ENCODE measurements around the gene CAD. TPM values are rescaled to one million over a fixed set of nuclear protein-coding genes. Genes with fewer than 3 reads are reported as not detected.
A peak's percentile ranks its signal among the peaks of the same experiment; 100 is the strongest.

The CAD gene
- total RNA-seq, 1 experiment from 2014 or later, result 29.7 TPM

DNA sequence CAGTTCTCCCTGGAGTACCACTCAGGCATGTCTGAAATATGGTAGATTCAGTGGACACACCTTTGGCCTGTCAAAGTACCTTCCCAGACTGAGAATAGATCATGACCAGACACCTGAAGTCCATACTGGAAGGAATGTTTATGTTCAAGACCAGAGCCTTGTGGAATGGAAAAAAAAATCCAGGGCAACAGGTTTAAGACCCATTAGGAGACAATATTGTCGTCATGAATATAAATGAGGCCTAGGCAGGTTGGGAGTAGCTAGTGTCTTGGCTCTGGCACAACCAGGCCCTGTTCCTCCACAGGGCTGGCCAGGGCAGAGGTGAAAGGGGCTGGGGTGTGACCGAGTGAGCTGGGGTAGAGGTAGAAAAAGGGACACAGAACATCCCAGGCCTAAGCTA lies 18.5 kb upstream of the CAD start:
- DNase-seq (ENCODE audit: low read depth), result no peak

DNA sequence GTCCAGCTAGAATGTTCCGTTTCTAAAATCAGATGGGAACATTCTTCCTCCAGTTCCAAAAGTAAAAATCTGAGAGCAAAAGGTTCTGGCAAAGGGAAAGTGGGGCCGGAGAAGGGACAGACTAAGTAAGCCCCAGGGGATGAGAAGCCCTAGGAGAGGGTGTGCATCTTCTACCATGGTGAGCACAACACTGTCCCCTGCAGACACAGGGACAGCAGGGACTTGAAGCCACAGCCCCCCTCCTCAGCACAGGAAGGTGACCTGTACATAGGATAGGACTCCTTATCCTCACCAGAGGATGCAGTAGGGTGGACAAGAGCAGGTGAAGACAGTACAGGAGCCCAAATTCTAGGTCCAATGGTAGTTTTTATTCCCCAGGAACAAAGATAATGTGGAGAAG lies 17.9 kb upstream of the CAD start:
- DNase-seq (ENCODE audit: low read depth), result no peak

DNA sequence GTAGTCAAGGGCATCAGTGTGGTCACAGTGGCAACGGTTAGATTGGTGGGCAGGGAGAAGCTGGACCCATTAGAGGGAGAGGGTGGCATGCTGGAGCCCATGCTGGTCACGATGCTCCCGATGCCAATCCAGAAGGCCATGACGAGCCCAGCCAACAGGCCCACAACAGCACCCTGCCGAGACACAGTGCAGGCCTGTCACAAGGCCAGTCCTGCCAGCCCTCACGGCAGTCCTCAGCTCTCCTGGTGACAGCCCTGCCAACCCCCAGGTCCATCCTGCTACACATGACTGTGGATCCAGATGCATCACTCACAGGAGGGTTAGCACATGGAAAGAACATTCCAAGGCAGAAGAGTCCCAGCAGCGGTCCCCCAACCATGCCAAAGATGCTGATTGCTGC lies 15.5 kb upstream of the CAD start:
- no peak for DNase-seq (ENCODE audit: low read depth)

DNA sequence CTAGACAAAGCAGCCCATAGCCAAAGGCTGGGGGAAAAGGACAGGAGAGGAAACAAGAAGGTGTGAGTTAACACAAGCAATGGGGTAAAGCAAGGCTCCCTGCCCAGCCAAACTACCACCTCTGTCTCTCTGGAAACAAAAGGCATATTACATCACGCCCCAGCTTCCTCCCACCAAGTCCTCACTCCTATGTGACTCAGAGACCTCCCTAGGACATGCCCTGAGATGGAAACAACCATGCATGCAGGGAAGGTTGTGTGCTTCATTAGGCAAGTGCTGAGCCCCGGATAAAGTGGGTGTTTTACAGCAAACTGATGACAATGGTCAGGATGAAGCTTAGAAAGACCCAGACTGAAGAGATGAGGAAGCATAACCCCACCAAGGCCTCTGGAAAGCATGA lies 14.3 kb upstream of the CAD start:
- DNase-seq (ENCODE audit: low read depth), result peak; percentile 37

DNA sequence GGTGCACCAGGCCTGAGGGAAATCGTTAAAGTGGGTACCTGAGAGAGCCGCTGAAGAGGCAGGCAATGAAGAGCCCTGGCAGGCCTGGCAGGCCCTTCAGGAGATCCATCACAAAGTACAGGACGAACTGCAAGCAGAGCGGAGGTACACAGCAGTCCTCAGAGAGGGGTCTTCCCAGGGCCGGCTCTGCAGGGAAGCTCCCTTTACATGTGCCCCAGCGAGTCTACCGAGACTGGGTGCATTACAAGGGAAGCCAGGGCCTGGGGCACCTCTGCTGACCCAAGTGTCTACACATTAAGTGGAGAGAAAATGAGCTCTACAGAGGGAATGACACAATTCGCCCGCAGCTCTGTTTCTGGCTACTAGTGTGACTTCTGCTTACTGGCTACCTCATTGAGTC lies 13.4 kb upstream of the CAD start:
- no peak for DNase-seq (ENCODE audit: low read depth)

DNA sequence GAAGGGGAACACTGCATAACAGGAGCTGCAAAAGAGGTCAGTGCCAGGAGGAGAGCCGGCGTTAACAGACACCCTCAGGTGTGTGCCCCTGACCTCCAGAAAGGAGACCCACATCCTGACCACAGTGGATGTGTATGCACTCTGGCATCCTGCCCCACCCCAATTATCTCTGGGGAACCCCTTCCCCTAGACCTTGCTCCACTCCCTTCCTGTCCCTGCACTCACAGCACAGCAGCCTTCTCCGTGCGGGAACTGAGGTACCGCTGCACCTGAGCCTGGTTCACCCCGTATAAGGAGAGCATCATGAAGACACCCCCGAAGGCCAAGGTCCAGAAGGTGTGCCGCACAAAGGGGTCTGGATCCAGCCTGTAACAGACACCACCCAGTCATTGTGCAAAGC lies 12.6 kb upstream of the CAD start:
- DNase-seq (ENCODE audit: low read depth), result no peak

DNA sequence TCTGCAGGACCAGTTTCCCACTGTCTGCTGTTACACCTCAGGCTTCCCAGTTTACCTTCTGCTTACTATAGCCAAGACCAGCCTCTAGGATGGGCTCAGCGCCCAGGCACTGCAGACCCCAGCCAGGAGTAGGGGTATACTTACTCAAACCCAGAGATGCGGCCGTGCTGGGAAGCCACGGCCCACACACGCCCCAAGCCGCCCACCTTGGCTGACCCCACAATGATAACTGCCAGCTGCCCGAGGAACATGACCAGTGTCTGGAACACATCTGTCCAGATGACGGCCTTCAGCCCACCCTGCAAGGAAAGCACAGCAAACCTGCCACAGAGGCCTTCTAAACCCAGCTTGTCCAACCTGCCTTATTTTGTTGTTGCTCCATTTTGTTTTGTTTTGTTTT lies 12.0 kb upstream of the CAD start:
- no peak for DNase-seq (ENCODE audit: low read depth)

DNA sequence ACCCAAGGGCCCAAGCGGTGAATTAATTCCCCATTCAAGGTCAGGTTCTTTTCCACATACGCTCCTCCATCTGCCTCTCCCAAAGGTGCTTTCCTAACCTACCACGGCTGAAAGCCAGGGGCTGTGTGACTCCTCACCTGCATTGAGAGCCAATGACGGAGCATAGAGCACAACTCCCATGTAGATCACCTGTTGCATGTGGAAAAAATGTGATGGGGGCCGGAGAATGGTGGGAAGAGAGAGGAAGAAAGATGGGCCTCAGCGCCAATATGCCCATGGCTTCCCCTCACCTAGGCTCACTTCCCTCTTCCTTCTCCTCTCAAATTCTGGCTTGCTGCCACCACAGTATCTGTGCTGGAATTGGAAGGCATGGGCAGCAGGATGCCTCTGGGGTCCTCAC lies 10.8 kb upstream of the CAD start:
- DNase-seq (ENCODE audit: low read depth), result no peak

DNA sequence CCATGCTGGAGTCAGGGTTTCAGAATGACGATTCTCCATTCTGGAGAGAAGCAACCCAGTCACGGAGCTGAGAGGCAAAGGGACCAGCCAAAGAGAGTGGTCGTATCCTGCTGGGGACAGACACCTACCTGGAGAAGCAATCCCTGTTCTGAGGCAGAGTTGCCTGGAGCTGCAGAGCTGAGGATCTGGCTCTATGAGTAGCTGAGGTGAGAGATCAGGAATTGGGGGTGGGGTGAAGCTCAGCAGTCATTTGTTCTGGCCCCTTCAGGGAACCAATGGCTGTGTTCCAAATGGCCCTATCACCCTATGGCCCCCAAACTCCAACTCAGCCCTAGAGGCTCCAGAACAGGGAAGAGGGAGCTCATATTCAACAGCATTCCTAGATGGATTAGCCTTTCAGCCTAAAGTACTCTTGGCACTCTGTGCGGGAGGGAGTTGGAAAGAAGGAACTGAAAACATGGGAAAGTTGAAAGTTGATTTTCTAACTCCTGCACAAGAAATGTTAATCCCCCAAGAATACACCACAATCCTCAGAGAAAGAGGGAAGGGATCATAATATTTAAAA lies 8.6 kb upstream of the CAD start:
- no peak for DNase-seq (ENCODE audit: low read depth)

DNA sequence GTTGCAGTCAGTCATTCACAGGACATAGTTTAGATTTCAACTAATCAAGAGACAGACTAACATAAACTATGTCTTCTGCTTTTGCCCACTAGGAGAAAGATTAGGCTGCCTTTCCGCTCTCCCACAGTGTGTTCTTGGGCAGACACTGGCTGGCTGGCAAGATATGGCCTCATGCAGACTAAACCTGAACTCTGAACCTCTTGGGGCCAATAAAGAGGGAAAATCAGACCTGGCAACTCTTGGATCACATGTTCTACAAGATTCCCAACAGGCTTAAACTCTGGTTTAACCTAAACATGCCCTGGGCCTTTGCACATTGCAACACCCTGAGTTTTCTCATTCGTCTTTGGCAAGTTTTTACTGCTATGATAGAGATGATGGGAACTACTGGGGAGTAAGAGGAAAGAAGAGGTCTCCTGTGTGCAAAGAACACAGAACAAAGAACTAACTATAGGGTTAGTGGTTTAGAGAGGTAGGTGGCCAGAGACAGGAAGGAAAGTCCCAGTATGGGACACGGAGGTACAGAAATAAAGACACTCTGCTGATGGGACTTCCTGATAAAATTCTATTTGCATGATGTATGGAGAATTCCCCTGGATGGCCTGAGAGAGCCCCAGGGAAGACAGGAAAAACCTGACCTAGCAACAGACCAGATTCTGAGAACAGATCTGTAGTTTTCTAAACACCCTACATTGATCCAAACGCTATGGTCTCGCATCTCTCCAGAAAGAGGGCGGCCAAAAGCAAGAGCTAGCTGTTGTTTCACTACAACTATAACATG lies 7.4 kb upstream of the CAD start:
- DNase-seq (ENCODE audit: low read depth), result no peak

DNA sequence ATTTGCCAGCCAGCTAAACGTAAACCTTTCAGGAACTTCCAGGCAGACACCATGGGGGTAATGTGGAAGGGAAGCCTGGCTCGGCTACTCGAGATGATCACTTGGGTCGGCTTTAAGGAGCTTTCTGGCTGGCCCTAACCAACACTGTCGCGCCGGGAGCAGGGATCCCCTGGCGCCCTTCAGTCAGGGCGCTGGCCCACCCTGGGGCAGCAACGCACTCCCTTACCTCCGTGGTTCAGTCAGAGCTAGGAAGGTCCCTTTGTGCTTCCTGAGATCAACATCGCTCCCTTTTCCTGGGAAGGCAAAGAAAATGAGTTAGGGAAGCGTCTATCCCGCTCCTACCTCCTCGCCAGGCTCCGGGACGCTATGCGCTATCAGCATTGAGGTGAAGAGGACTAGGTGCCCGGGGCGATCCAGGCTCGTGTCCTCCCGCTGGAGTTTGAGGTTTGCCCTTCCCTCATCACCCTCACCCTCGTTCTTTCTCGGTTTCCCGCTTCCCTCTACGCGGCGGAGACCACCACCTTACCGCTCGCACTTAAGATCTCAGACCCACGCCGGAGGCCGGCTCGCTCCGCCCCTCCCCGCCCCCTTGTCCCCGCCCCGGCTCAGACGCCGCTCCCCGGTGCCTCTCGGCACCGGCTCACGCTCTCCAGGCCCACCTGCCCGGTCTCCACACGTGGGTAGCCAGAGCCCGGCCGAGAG lies 5.8 kb upstream of the CAD start:
- DNase-seq (ENCODE audit: low read depth), result no peak

DNA sequence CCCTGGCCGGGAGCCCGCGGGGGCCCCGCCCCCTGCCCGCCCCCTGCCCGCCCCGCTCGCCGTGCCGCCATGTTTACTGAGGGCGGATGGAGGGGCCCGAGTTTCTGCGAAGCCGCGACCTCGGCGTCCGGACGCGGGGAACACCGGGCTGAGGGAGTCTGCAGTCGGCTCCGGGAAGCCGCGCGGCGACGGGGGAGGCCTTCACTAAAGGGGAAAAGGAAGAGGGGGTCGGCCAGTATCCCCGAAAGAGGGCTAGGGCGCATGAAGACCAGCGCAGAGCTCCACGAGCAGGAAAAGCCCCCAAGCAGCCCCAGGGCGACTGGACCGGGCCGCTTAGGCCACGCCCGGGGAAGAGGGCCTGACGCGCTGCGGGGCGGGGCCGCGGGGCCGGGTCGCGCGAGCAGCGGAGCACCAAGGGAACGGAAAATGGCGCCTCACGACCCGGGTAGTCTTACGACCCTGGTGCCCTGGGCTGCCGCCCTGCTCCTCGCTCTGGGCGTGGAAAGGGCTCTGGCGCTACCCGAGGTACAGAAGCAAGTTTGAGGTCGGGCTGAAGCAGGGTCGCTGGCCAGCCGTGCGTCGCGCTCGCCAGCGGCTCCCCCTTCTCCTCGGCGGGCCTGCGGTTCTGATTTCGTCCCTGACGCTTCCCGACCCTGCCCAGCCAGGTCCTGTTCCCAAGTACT lies 5.1 kb upstream of the CAD start, which contains the start of the genes ATRAID and SLC5A6:
TSS of gene ATRAID (plus strand) at position 99 of the 683 bp plus-strand sequence. CDS start at position 427, 328 bp downstream.
TSS of gene SLC5A6 (minus strand) at position 326 of the 683 bp plus-strand sequence. CDS start 4,618 bp downstream, outside the sequence.
- DNase-seq (ENCODE audit: low read depth), result peak; percentile 95

DNA sequence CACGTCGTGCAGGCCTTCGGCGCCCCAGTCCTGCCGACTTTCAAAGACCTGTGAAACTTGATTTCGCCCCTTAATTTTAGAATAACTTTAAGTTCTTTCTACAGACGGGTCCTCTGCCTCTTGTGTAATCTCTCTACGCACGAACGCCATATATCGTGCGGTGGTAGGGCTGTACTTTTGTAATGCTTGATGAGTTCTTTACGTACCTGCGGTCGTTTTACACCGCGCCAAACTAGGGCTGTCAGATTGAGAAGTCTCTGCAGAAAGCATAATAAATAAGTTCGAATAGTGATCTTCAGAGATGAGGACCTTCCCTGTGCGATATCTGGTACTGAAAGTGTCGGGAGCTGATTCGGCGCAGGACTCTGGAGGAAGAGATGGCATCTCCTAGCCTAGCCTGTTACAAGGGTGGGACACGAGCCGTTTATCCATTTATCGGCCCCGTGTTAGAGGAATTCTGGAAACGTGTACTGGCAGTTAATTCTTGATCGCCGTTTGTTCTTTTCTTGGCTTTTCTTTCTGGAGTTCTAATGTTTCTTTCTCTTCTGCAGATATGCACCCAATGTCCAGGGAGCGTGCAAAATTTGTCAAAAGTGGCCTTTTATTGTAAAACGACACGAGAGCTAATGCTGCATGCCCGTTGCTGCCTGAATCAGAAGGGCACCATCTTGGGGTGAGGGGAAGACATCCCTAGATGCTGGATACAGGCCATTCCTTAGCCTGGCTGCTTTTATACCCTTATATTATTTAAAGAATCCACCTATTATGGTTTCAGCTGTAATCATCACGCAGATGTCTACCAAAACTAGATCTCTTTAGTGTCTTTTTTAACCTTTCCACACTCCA lies 4.3 kb upstream of the CAD start:
- no peak for DNase-seq (ENCODE audit: low read depth)

DNA sequence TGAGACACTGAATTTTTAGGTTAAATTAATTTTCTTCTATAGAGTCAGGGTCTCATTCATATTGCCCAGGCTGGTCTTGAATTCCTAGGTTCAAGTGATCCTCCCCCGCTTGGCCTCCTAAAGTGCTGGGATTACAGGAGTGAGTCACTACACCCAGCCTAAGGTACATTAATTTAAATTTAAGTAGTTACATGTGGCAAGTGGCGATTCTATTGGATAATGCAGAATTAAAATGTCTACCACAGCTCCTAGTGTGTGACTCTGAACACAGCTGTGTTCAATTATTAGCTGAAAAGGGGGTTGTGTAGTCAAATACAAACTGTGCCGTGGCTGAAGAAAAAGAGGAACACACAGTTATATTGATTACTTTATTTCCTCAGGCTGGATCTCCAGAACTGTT lies 2.2 kb upstream of the CAD start:
- DNase-seq (ENCODE audit: low read depth), result no peak

DNA sequence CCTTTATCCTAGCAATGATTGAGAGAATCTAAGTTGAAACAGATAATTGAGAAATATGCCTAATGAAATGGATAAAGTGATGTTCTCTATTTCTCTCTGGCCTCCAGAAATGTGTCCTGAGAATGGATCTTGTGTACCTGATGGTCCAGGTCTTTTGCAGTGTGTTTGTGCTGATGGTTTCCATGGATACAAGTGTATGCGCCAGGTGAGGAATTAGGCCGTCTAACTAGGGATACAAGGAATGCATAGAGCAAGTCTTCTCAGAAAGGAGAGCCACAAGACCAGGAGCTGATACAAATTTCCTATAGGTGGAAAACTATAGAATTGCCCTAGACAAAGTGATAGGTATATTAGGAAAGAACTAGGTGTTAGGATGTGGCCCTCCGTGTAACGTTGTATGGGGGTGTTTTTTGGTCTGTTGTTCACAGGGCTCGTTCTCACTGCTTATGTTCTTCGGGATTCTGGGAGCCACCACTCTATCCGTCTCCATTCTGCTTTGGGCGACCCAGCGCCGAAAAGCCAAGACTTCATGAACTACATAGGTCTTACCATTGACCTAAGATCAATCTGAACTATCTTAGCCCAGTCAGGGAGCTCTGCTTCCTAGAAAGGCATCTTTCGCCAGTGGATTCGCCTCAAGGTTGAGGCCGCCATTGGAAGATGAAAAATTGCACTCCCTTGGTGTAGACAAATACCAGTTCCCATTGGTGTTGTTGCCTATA lies 592 bp upstream of the CAD start:
- DNase-seq (ENCODE audit: low read depth), result no peak

DNA sequence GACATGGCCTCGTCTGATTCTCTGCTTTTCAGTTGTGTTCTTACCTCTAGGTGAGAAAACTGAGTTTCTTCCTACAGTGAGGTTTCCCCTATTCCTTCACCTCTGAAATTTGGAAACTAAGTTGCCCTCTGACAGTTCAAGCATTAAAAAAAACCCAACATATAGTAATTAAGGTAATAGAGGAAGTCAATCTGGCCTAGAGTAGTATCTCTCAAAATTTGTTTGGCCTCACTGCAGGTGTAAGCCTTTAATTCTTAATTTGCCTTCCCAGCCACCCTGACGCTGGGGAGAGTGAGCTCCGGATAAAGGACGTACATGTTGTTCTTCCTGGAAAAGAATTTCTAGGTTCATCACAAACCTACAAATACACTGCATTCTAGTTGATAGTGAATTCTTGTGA lies 1.4 kb downstream of the CAD start:
- no peak for DNase-seq (ENCODE audit: low read depth)

DNA sequence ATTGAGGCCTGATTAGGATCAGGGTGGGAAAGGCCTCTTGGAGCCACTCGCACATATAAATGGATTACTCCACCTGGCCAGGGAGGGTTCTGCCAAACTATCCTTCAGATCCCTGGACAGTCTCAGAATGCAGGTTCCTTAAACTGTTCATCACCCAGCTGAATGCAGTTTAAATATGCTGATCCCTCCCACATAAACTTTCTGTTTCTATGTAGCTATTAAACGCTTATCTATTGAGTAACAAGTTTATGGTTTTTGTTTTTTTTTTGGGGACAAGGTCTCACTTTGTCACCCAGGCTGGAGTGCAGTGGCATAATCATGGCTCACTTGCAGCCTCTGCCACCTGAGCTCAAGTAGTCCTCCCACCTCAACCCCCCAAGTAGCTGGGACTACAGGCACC lies 1.9 kb downstream of the CAD start:
- no peak for DNase-seq (ENCODE audit: low read depth)

DNA sequence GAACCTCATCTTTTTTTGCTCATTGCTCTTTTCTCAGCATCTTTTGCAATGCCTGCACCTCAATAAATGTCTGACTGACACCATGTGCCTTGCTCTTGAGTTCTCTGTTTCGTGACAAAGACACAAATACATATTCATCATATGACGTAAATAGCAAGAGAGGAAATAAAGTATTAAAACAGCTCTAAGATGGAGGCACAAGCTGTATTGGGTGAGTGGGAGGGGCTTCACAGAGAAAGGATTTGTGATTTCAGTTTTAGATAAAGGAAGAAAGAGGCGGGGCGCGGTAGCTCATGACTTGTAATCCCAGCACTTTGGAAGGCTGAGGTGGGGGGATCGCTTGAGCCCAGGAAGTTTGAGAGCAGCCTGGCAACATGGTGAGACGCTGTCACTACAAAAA lies 2.9 kb downstream of the CAD start:
- no peak for DNase-seq (ENCODE audit: low read depth)

DNA sequence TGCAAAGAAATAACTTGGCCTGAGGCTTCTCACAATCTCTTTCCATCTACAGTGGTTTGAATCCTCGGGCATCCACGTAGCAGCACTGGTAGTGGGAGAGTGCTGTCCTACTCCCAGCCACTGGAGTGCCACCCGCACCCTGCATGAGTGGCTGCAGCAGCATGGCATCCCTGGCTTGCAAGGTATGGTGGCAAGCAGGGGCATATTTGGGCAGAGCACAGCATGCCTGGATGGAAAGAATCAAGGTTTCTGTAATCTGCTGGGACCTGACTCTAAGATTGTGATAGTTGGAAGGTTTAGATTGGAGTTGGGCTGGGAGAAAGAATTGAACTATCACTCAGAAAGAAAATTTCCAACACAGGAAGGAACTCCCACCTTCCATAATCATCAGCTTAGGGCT lies 4.0 kb downstream of the CAD start:
- DNase-seq (ENCODE audit: low read depth), result no peak

DNA sequence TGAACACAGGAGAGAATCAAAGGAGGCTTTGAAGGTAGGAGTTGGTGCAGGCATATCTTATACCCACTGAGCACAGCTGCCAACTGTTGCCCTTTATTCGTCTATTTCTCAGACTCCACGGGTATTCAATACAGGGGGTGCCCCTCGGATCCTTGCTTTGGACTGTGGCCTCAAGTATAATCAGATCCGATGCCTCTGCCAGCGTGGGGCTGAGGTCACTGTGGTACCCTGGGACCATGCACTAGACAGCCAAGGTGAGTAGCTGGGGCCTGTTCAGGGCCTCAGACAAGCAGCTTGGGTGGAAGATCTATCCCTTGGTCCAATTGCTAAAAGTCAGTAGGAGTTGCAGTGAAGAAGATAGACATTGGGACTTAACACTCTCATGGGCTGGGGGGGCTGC lies 5.2 kb downstream of the CAD start:
- DNase-seq (ENCODE audit: low read depth), result no peak

DNA sequence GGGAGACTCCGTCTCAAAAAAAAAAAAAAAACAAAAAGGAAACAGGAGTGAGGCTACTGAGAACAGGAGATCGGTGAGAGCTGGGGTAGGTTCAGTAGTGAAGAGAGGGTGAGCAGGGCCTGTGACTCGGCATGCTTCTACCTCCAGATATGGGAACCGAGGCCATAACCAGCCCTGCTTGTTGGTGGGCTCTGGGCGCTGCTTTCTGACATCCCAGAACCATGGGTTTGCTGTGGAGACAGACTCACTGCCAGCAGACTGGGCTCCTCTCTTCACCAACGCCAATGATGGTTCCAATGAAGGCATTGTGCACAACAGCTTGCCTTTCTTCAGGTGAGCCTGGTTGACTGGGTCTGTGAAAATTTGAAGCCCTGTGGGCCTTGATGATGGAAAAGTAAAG lies 6.2 kb downstream of the CAD start:
- DNase-seq (ENCODE audit: low read depth), result no peak

Data from Daoy (cell line).